ENCODE measurements around the gene DACH2.

GRCh38 chrX:86171366-86171765, 23.1 kb downstream of the DACH2 start:
- no peak for TF ChIP-seq PATZ1 (CRISPR knock-in tag; IDR thresholded peaks at IDR 0.05; ENCODE audit: borderline replicate concordance)
- no peak for TF ChIP-seq TOX (CRISPR knock-in tag; IDR thresholded peaks at IDR 0.05; ENCODE audit: borderline replicate concordance)
- no peak for TF ChIP-seq ZFP3 (CRISPR knock-in tag; IDR thresholded peaks at IDR 0.05)
- no peak for TF ChIP-seq OSR1 (CRISPR knock-in tag; IDR thresholded peaks at IDR 0.05)
- TF ChIP-seq ARNTL (CRISPR knock-in tag; IDR thresholded peaks at IDR 0.05; ENCODE audit: borderline replicate concordance, low read depth) = no peak
- no peak for TF ChIP-seq SNAI2 (CRISPR knock-in tag; IDR thresholded peaks at IDR 0.05)
- TF ChIP-seq ZFP30 (CRISPR knock-in tag; IDR thresholded peaks at IDR 0.05) = no peak
- TF ChIP-seq GLIS3 (CRISPR knock-in tag; IDR thresholded peaks at IDR 0.05) = no peak
- TF ChIP-seq BACH2 (CRISPR knock-in tag; IDR thresholded peaks at IDR 0.05; ENCODE audit: borderline replicate concordance) = no peak
- TF ChIP-seq ESRRG (CRISPR knock-in tag; IDR thresholded peaks at IDR 0.05) = no peak
